Measurements from ENCODE around the gene CXCL6.

The CXCL6 gene

GRCh38 chr4:73811841-73812240 is 24.6 kb upstream of the CXCL6 start:
- TF ChIP-seq CTCF (conservative IDR thresholded peaks at IDR 0.05; ENCODE audit: low read length) = no peak
- H3K4me3 ChIP-seq (ENCODE audit: low read length) = no peak overlapping the region
- DNase-seq (ENCODE audit: low read depth) = no peak

- no peak for DNase-seq (ENCODE audit: low read depth)
- H3K4me3 ChIP-seq (ENCODE audit: low read length) = no peak overlapping the region
- TF ChIP-seq CTCF (conservative IDR thresholded peaks at IDR 0.05; ENCODE audit: low read length) = no peak
Measured at GRCh38 chr4:73814679-73815078, 21.8 kb upstream of the CXCL6 start.

GRCh38 chr4:73815145-73815544 is 21.3 kb upstream of the CXCL6 start:
- no peak for TF ChIP-seq CTCF (conservative IDR thresholded peaks at IDR 0.05; ENCODE audit: low read length)
- no peak for DNase-seq (ENCODE audit: low read depth)
- no peak overlapping the region for H3K4me3 ChIP-seq (ENCODE audit: low read length)

- no peak for TF ChIP-seq CTCF (conservative IDR thresholded peaks at IDR 0.05; ENCODE audit: low read length)
- H3K4me3 ChIP-seq (ENCODE audit: low read length) = no peak overlapping the region
- peak; percentile 84 for DNase-seq (ENCODE audit: low read depth)
Measured at GRCh38 chr4:73816814-73817213, 19.7 kb upstream of the CXCL6 start.

GRCh38 chr4:73817341-73817740 is 19.1 kb upstream of the CXCL6 start:
- no peak for DNase-seq (ENCODE audit: low read depth)
- TF ChIP-seq CTCF (conservative IDR thresholded peaks at IDR 0.05; ENCODE audit: low read length) = no peak
- H3K4me3 ChIP-seq (ENCODE audit: low read length) = no peak overlapping the region

- DNase-seq (ENCODE audit: low read depth) = no peak
- no peak for TF ChIP-seq CTCF (conservative IDR thresholded peaks at IDR 0.05; ENCODE audit: low read length)
- H3K4me3 ChIP-seq (ENCODE audit: low read length) = no peak overlapping the region
Measured at GRCh38 chr4:73821325-73821724, 15.2 kb upstream of the CXCL6 start.

GRCh38 chr4:73822389-73822788 is 14.1 kb upstream of the CXCL6 start:
- no peak for DNase-seq (ENCODE audit: low read depth)
- no peak overlapping the region for H3K4me3 ChIP-seq (ENCODE audit: low read length)
- TF ChIP-seq CTCF (conservative IDR thresholded peaks at IDR 0.05; ENCODE audit: low read length) = no peak

Measured in AG10803 (cell line).